OCI-LY1 (cell line): Measurements from ENCODE around the gene LPCAT1.

Source experiments
- H2AFZ ChIP-seq: fragments of 200-600 bp; sonication (generic), shearing (Covaris generic); 2 replicates; pipeline ENCODE4 v1.6.0; 2014; ENCODE audit warnings: antibody characterized with exemption, mild to moderate bottlenecking, low read length
- H3F3A ChIP-seq: fragments of 200-600 bp; sonication (generic), shearing (Covaris generic); 2 replicates; pipeline ENCODE4 v1.6.0; 2014; ENCODE audit warnings: mild to moderate bottlenecking, antibody characterized with exemption, low read length, moderate library complexity; ENCODE audit not compliant: insufficient read depth
- H3K27ac ChIP-seq: fragments of 200-600 bp; sonication (generic); 2 replicates; pipeline ENCODE4 v1.5.1; 2014; ENCODE audit warnings: low read length, mixed run types, mild to moderate bottlenecking, low read depth; ENCODE audit not compliant: poor library complexity, severe bottlenecking
- H3K27me3 ChIP-seq: fragments of 200-600 bp; sonication (generic); 2 replicates; pipeline ENCODE4 v1.6.0; 2014; ENCODE audit warnings: antibody characterized with exemption, mild to moderate bottlenecking, low read length, moderate library complexity; ENCODE audit not compliant: insufficient read depth
- H3K36me3 ChIP-seq: fragments of 200-600 bp; sonication (generic); 2 replicates; pipeline ENCODE4 v1.6.1; 2014; ENCODE audit warnings: mild to moderate bottlenecking, antibody characterized with exemption, low read length, moderate library complexity, mixed read lengths; ENCODE audit not compliant: insufficient read depth
- H3K4me1 ChIP-seq: fragments of 200-600 bp; sonication (generic); 2 replicates; pipeline ENCODE4 v1.5.1; 2014; ENCODE audit warnings: mild to moderate bottlenecking, low read length, moderate library complexity; ENCODE audit not compliant: insufficient read depth, severe bottlenecking
- H3K4me2 ChIP-seq: fragments of 200-600 bp; sonication (generic), shearing (Covaris generic); 2 replicates; pipeline ENCODE4 v1.6.1; 2014; ENCODE audit warnings: low read length
- H3K4me3 ChIP-seq: fragments of 200-600 bp; sonication (generic); 2 replicates; pipeline ENCODE4 v1.5.1; 2014; ENCODE audit warnings: low read length, low read depth, mild to moderate bottlenecking, mixed read lengths; ENCODE audit not compliant: poor library complexity, severe bottlenecking
- H3K79me2 ChIP-seq: fragments of 200-600 bp; shearing (Covaris generic); 2 replicates; pipeline ENCODE4 v1.6.1; 2016; ENCODE audit warnings: mixed run types, low read length, mixed read lengths; ENCODE audit not compliant: insufficient read depth
- H3K9ac ChIP-seq: fragments of 200-600 bp; sonication (generic), shearing (Covaris generic); 2 replicates; pipeline ENCODE4 v1.6.1; 2014; ENCODE audit warnings: mild to moderate bottlenecking, low read length, mixed read lengths
- H3K9me2 ChIP-seq: fragments of 200-600 bp; sonication (generic), shearing (Covaris generic); 2 replicates; pipeline ENCODE4 v1.6.1; 2014; ENCODE audit warnings: low read depth, mild to moderate bottlenecking, low read length, mixed read lengths
- H3K9me3 ChIP-seq: fragments of 200-600 bp; shearing (Covaris generic); 2 replicates; pipeline ENCODE4 v1.6.1; 2014; ENCODE audit warnings: low read length, mixed read lengths
- H4K20me1 ChIP-seq: fragments of 200-600 bp; sonication (generic), shearing (Covaris generic); 2 replicates; pipeline ENCODE4 v1.6.0; 2016; ENCODE audit warnings: mild to moderate bottlenecking, low read length; ENCODE audit not compliant: insufficient read depth
- EZH2 ChIP-seq: fragments of 200-600 bp; sonication (generic), shearing (Covaris generic); IDR thresholded peaks from 2 replicates; pipeline ENCODE4 v1.8.0; 2017; ENCODE audit warnings: borderline replicate concordance, mixed run types, mild to moderate bottlenecking, antibody characterized with exemption, low read length, moderate library complexity, mixed read lengths
- TF ChIP-seq, protein P1 (sequence below): fragments of 200-600 bp; sonication (generic), shearing (Covaris generic); IDR thresholded peaks from 2 replicates; pipeline ENCODE4 v1.5.1; 2017; ENCODE audit warnings: mild to moderate bottlenecking, antibody characterized with exemption, low read length, moderate library complexity, mixed read lengths

The LPCAT1 gene

DNA sequence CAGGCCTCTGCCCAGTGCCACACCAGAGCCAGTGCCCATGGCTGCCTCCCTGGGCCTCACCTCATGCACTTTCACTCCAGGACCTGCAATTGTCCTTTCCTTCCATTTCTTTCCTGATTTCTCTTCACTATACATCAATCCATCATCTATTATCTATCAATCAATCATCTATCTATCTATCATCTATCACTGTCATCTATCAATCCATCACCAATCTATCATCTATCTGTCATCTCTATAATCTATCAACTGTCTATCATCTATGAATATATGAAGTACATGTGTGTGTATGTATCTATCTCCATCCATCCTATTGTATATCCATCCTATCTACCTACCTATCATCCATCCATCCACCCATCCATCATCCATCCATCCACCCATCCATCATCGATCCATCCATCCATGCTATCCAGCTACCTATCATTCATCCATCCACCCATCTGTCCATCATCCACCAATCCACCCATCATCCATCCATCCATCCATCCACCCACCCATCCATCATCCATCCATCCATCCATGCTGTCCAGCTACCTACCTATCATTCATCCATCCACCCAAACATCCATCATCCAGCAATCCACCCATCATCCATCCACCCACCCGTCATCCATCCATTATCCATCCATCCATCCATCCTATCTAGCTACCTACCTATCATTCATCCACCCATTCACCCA is 105.4 kb downstream of the LPCAT1 start:
- H2AFZ ChIP-seq, result no peak overlapping the region
- H3K27me3 ChIP-seq, result no peaks in the 10 kb centered on the region
- H3K9me2 ChIP-seq, result no peaks in the 10 kb centered on the region
- H3K36me3 ChIP-seq, result no peaks in the 10 kb centered on the region
- no peaks in the 10 kb centered on the region for H3K79me2 ChIP-seq
- no peak overlapping the region for H3K4me2 ChIP-seq
- no peaks in the 10 kb centered on the region for H3K4me1 ChIP-seq
- no peak overlapping the region for H3K27ac ChIP-seq
- H3K9me3 ChIP-seq, result no peaks in the 10 kb centered on the region
- H3F3A ChIP-seq, result no peaks in the 10 kb centered on the region
- H3K4me3 ChIP-seq, result no peak overlapping the region
- no peak overlapping the region for H3K9ac ChIP-seq
- no peak for TF ChIP-seq EZH2
- TF ChIP-seq, protein P1, sequence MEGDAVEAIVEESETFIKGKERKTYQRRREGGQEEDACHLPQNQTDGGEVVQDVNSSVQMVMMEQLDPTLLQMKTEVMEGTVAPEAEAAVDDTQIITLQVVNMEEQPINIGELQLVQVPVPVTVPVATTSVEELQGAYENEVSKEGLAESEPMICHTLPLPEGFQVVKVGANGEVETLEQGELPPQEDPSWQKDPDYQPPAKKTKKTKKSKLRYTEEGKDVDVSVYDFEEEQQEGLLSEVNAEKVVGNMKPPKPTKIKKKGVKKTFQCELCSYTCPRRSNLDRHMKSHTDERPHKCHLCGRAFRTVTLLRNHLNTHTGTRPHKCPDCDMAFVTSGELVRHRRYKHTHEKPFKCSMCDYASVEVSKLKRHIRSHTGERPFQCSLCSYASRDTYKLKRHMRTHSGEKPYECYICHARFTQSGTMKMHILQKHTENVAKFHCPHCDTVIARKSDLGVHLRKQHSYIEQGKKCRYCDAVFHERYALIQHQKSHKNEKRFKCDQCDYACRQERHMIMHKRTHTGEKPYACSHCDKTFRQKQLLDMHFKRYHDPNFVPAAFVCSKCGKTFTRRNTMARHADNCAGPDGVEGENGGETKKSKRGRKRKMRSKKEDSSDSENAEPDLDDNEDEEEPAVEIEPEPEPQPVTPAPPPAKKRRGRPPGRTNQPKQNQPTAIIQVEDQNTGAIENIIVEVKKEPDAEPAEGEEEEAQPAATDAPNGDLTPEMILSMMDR, result no peak
- no peaks in the 10 kb centered on the region for H4K20me1 ChIP-seq

DNA sequence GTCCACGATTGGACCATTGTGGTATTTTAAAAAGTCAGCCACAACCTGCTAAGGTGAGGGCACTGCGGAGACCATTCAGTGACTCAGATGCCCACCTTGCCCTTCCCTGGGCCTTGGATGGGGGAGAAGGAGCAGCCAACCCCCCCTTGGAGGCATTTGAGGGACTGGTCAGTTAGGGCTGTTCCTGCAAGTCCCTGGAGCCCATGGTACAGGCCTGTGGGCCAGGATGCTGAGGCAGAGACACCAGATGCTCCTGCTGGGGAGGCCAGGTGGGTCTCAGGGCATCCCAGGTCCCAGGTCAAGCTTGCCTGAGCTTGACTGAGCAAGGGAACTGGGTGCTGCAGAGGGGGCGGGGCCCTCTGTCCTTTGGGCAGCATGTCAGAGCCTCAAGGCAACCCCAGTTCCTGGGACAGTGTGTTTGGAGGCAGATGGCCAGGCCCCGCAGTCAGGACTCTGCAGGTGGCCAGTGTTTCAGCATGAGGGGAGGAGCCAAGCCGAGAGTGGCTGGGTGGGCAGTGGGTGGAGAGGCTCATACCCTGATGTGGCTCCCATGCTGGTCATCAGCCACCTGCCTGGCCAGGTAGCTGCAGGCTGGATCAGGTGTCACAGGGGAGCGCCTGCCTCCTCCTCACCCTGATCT is 106.1 kb downstream of the LPCAT1 start:
- Histone ChIP-seq H3K4me3 (no peak overlapping the region), H3K9ac (no peak overlapping the region), H3K27ac (no peak overlapping the region), H3K9me3 (no peaks in the 10 kb centered on the region), H3K9me2 (no peaks in the 10 kb centered on the region), H3K4me1 (no peaks in the 10 kb centered on the region), H3F3A (no peaks in the 10 kb centered on the region), H2AFZ (no peak overlapping the region), H3K4me2 (no peak overlapping the region), H3K79me2 (no peaks in the 10 kb centered on the region), H4K20me1 (no peaks in the 10 kb centered on the region), H3K27me3 (no peaks in the 10 kb centered on the region), H3K36me3 (no peaks in the 10 kb centered on the region)
- TF ChIP-seq, protein P1, result no peak
- TF ChIP-seq EZH2, result no peak

DNA sequence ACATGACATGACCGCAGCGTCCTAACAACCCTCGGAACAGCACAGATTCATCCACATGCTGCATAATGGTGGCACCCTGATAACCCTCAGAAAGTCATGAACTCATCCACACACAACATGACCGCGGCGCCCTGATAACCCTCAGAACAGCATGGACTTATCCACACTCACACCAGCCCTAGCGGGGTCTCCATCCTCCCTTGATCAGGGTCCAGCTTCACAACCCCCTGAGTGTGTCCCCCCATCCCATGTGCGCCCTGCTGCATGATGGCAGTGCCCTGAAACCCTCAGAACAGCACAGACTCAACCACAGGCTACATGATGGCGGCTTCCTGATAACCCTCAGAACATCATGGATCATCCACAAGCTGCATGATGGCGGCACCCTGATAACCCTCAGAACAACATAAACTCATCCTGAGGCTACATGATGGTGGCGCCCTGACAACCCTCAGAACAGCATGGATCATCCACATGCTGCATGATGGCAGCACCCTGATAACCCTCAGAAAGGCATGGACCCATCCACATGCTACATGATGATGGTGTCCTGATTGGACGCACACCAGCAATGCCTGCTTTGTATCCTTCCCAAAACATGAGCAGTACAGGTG is 106.8 kb downstream of the LPCAT1 start:
- Histone ChIP-seq H3K27me3 (no peaks in the 10 kb centered on the region), H3F3A (no peaks in the 10 kb centered on the region), H3K9me3 (no peaks in the 10 kb centered on the region), H3K4me1 (no peaks in the 10 kb centered on the region), H3K9me2 (no peaks in the 10 kb centered on the region), H3K36me3 (no peaks in the 10 kb centered on the region), H2AFZ (no peak overlapping the region), H3K4me2 (no peak overlapping the region), H4K20me1 (no peaks in the 10 kb centered on the region), H3K9ac (no peak overlapping the region), H3K79me2 (no peaks in the 10 kb centered on the region), H3K27ac (no peak overlapping the region), H3K4me3 (no peak overlapping the region)
- TF ChIP-seq, protein P1, result no peak
- TF ChIP-seq EZH2, result no peak
